Hepatocyte (in vitro differentiated cells): Measurements from ENCODE around the gene PREPL. TPM values are rescaled to one million over a fixed set of nuclear protein-coding genes. Genes with fewer than 3 reads are reported as not detected.
A peak's percentile ranks its signal among the peaks of the same experiment; 100 is the strongest.

ENCODE experiments used
- DNase-seq: peaks from one replicate; pipeline ENCODE4 v3.0.0-alpha.2; 2016; ENCODE audit warnings: low spot score
- H2AFZ ChIP-seq: fragments of 200-600 bp; sonication (generic); 2 replicates; pipeline ENCODE4 v1.6.0; 2016; ENCODE audit warnings: antibody characterized with exemption, mild to moderate bottlenecking
- H3K27ac ChIP-seq: fragments of 200-600 bp; sonication (generic); 2 replicates; pipeline ENCODE4 v1.5.1; 2016; ENCODE audit warnings: mild to moderate bottlenecking
- H3K27me3 ChIP-seq: fragments of 200-600 bp; sonication (generic); 2 replicates; pipeline ENCODE4 v1.6.1; 2016
- H3K36me3 ChIP-seq: fragments of 200-600 bp; sonication (generic); replicated peaks from 2 replicates; pipeline ENCODE4 v1.5.1; 2016; ENCODE audit warnings: low read depth; ENCODE audit not compliant: insufficient read depth
- H3K4me1 ChIP-seq: fragments of 200-600 bp; sonication (generic); 2 replicates; pipeline ENCODE4 v1.5.1; 2016; ENCODE audit warnings: mild to moderate bottlenecking, moderate library complexity; ENCODE audit not compliant: insufficient read depth
- H3K4me2 ChIP-seq: fragments of 200-600 bp; sonication (generic); 2 replicates; pipeline ENCODE4 v1.6.0; 2016
- H3K4me3 ChIP-seq: fragments of 200-600 bp; sonication (generic); 2 replicates; pipeline ENCODE4 v1.5.1; 2016; ENCODE audit warnings: mild to moderate bottlenecking
- H3K79me2 ChIP-seq: fragments of 200-600 bp; sonication (generic); 2 replicates; pipeline ENCODE4 v1.6.0; 2017; ENCODE audit warnings: mild to moderate bottlenecking
- H3K9me2 ChIP-seq: fragments of 200-600 bp; sonication (generic); replicated peaks from 2 replicates; pipeline ENCODE4 v1.6.0; 2017; ENCODE audit warnings: mild to moderate bottlenecking; ENCODE audit not compliant: insufficient read depth
- H3K9me3 ChIP-seq: fragments of 200-600 bp; sonication (generic); 2 replicates; pipeline ENCODE4 v1.5.1; 2016; ENCODE audit warnings: low read depth, mild to moderate bottlenecking
- H4K20me1 ChIP-seq: fragments of 200-600 bp; sonication (generic); 2 replicates; pipeline ENCODE4 v1.6.0; 2016; ENCODE audit warnings: mild to moderate bottlenecking; ENCODE audit not compliant: insufficient read depth, poor library complexity, severe bottlenecking
- CTCF ChIP-seq: fragments of 200-600 bp; sonication (generic); IDR thresholded peaks from 2 replicates; pipeline ENCODE4 v1.5.1; 2016; ENCODE audit warnings: antibody characterized with exemption, mild to moderate bottlenecking; ENCODE audit not compliant: poor library complexity
- EZH2 ChIP-seq: fragments of 200-600 bp; sonication (generic); IDR thresholded peaks from 2 replicates; pipeline ENCODE4 v1.6.1; 2016; ENCODE audit warnings: antibody characterized with exemption, mild to moderate bottlenecking, borderline replicate concordance
- EZH2phosphoT487 ChIP-seq: fragments of 200-600 bp; sonication (generic); IDR thresholded peaks from one replicate; pipeline ENCODE4 v1.6.1; 2018; ENCODE audit warnings: antibody characterized with exemption, mild to moderate bottlenecking, low read depth, moderate library complexity; ENCODE audit not compliant: unreplicated experiment, severe bottlenecking
- WGBS: methylation state at CpG from one replicate; pipeline ENCODE4 v1.1.6; 2016; ENCODE audit warnings: low lambda C conversion rate; ENCODE audit errors: missing lambda C conversion rate; 5-methylcytosine and 5-hydroxymethylcytosine counted together
- polyA plus RNA-seq: library from polyadenylated mRNA; unstranded; fragments of >200 nt; fragmentation: Nextera tagmentation; extraction: Ambion mirVana; gene quantifications from 2 replicates; pipeline ENCODE4 v1.2.1, GENCODE V29; 2016
- total RNA-seq: library from RNA; depleted of rRNA; stranded (reverse); fragments of >200 nt; gene quantifications from 2 replicates; pipeline ENCODE4 v1.2.3, GENCODE V29; 2014

The PREPL gene
- total and polyA plus RNA-seq, 2 experiments from 2014 or later, result 21.7 to 44.3 TPM

- peak overlapping the region; percentile 72 for H3K4me3 ChIP-seq
- peak overlapping the region; percentile 96 for H3K27ac ChIP-seq
- peak overlapping the region; percentile 61 for H2AFZ ChIP-seq
- peaks cover 66% of the 10 kb centered on the region for H3K79me2 ChIP-seq
- H3K36me3 ChIP-seq, result no peaks in the 10 kb centered on the region
- H3K4me1 ChIP-seq, result peaks cover 9% of the 10 kb centered on the region
- peak overlapping the region; percentile 82 for H3K4me2 ChIP-seq
- TF ChIP-seq CTCF, result no peak
- no peak for TF ChIP-seq EZH2phosphoT487
- TF ChIP-seq EZH2, result no peak
- H3K9me3 ChIP-seq, result no peaks in the 10 kb centered on the region
- H3K27me3 ChIP-seq, result no peaks in the 10 kb centered on the region
- H4K20me1 ChIP-seq, result no peaks in the 10 kb centered on the region
- no peaks in the 10 kb centered on the region for H3K9me2 ChIP-seq
- DNase-seq, result peak; percentile 49
- WGBS, result 4% methylated on average over 19 of the region's 19 CpGs
These were observed 455 bp downstream of the PREPL start for GRCh38 chr2:44360749-44361329.

GRCh38 chr2:44358503-44358902, 2.8 kb downstream of the PREPL start:
- no peaks in the 10 kb centered on the region for H4K20me1 ChIP-seq
- DNase-seq, result no peak
- no peak overlapping the region for H3K27ac ChIP-seq
- H3K79me2 ChIP-seq, result peaks cover 53% of the 10 kb centered on the region
- H3K36me3 ChIP-seq, result no peaks in the 10 kb centered on the region
- H2AFZ ChIP-seq, result no peak overlapping the region
- H3K27me3 ChIP-seq, result no peaks in the 10 kb centered on the region
- TF ChIP-seq EZH2phosphoT487 (no peak), EZH2 (no peak), CTCF (no peak)
- no peaks in the 10 kb centered on the region for H3K9me2 ChIP-seq
- H3K9me3 ChIP-seq, result no peaks in the 10 kb centered on the region
- peaks cover 9% of the 10 kb centered on the region for H3K4me1 ChIP-seq
- no peak overlapping the region for H3K4me3 ChIP-seq
- no peak overlapping the region for H3K4me2 ChIP-seq
- 94% methylated on average over 3 of the region's 3 CpGs for WGBS

- Histone ChIP-seq H3K27ac (no peak overlapping the region), H3K79me2 (peaks cover 39% of the 10 kb centered on the region), H3K4me3 (no peak overlapping the region), H2AFZ (no peak overlapping the region), H3K9me2 (no peaks in the 10 kb centered on the region), H4K20me1 (peaks cover 4% of the 10 kb centered on the region), H3K9me3 (no peaks in the 10 kb centered on the region), H3K36me3 (no peaks in the 10 kb centered on the region), H3K4me2 (no peak overlapping the region), H3K27me3 (no peaks in the 10 kb centered on the region), H3K4me1 (peaks cover under 1% of the 10 kb centered on the region)
- WGBS, result 94% methylated on average over 6 of the region's 6 CpGs
- TF ChIP-seq EZH2 (no peak), CTCF (no peak), EZH2phosphoT487 (no peak)
- DNase-seq, result no peak
These were observed 6.5 kb downstream of the PREPL start for GRCh38 chr2:44354761-44355160.
